Measurements from ENCODE around the gene NTRK3.

DNA sequence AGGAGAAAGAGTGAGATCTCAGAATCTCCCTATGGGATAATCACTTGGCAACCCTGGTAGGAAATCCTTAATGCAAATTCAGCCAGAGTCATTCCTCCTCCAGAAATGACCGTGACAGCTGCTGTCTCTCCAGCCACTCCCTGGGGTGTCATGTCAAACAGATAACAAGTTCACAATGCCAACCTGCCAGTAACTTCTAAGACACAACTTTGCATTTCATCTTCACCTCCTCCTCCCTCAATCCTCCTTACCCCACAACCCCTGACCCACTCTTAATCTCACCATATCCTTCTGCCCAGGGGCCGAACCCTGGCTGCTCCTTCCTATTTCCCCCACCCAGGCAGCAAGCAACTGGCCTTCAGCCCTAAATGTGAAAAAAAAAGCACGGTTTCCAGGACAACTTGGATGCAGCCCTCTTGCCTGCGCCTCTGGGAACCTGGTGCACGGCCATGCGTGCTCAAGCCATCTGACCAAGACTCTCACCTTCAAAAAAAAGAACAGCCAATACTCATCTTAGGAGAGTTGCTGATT, 166.0 kb downstream of the NTRK3 start:
- TF ChIP-seq CTCF (IDR thresholded peaks at IDR 0.05) (no peak), POLR2A (IDR thresholded peaks at IDR 0.05) (no peak)
